AG09319 (cell line): ENCODE data around the gene USH1C.

Experiments used
- DNase-seq: peaks from one replicate; pipeline ENCODE4 v3.0.0-alpha.2; 2010; ENCODE audit warnings: low read depth; ENCODE audit errors: extremely low read depth
- CTCF ChIP-seq: IDR thresholded peaks from 2 replicates; pipeline ENCODE4 v1.5.1; 2011; ENCODE audit warnings: low read depth, mild to moderate bottlenecking, inconsistent platforms, low read length, moderate library complexity

Gene USH1C

GRCh38 chr11:17479284-17480214, 64.7 kb downstream of the USH1C start:
- no peak for TF ChIP-seq CTCF
- DNase-seq: no peak

GRCh38 chr11:17478070-17478469, 66.1 kb downstream of the USH1C start:
- DNase-seq: no peak
- TF ChIP-seq CTCF: no peak

GRCh38 chr11:17477361-17477760, 66.9 kb downstream of the USH1C start:
- no peak for DNase-seq
- no peak for TF ChIP-seq CTCF

GRCh38 chr11:17477084-17477333, 67.2 kb downstream of the USH1C start:
- DNase-seq: no peak
- TF ChIP-seq CTCF: no peak

- no peak for DNase-seq
- no peak for TF ChIP-seq CTCF
Measured at GRCh38 chr11:17476317-17477083, 67.7 kb downstream of the USH1C start, which contains the start of gene ABCC8. TSS of gene ABCC8 (minus strand) at chr11:17476845. CDS start at chr11:17476776, 69 bp downstream.

GRCh38 chr11:17475666-17476316, 68.4 kb downstream of the USH1C start:
- no peak for TF ChIP-seq CTCF
- no peak for DNase-seq
